HCT116 (cell line): ENCODE data around the gene RANBP1. TPM values are rescaled to one million over a fixed set of nuclear protein-coding genes. Genes with fewer than 3 reads are reported as not detected.

Source experiments
- ATAC-seq: fragments of 200-7000 bp; cut with Tn5 transposase; 2 replicates; pipeline ENCODE4 v1.9.1; 2020; ENCODE audit warnings: mild to moderate bottlenecking, moderate library complexity
- BruUV-seq: library from RNA; stranded (reverse); fragments of 400-500 nt; replicated peaks from 2 replicates; lab custom pipeline; 2021; lab: Mats Ljungman, UMichigan
- CTCF ChIA-PET: fragments of 300-600 bp; sonication (Branson Sonifier 250); formaldehyde crosslinking; loops from one replicate; lab custom pipeline; 2021; ENCODE audit warnings: antibody characterized with exemption; lab: Charles Lee
- POLR2A ChIA-PET: fragments of 300-600, 350-600 bp; sonication (Branson Sonifier 250); formaldehyde crosslinking; loops from one replicate; lab custom pipeline; 2021; ENCODE audit warnings: antibody characterized with exemption; lab: Charles Lee
- RAD21 ChIA-PET, 2 experiments: fragments of 300-600 bp; sonication (Branson Sonifier 250); formaldehyde crosslinking; loops; one replicate each; lab custom pipeline; 2023; ENCODE audit warnings: low total read pairs in 2 of 2; ENCODE audit not compliant: uncharacterized antibody in 2 of 2, unreplicated experiment in 2 of 2, low non-redundant PET in 1 of 2; lab: Charles Lee
- DNase-seq: peaks from one replicate; pipeline ENCODE4 v3.0.0-alpha.2; 2010; ENCODE audit warnings: low read depth, low spot score
- H2AFZ ChIP-seq: fragments of 200-600 bp; shearing (Covaris generic), sonication (generic); 2 replicates; pipeline ENCODE4 v1.6.1; 2017; ENCODE audit warnings: low read depth, mixed run types, mixed read lengths, antibody characterized with exemption, low read length; ENCODE audit not compliant: poor library complexity, severe bottlenecking
- H3K27ac ChIP-seq: 2 replicates; pipeline ENCODE4 v1.5.1; 2012; ENCODE audit warnings: low read depth, low read length
- H3K27me3 ChIP-seq: fragments of 200-600 bp; sonication (generic); 2 replicates; pipeline ENCODE4 v1.6.1; 2016; ENCODE audit warnings: mixed run types, low read length, mixed read lengths; ENCODE audit not compliant: insufficient read depth
- H3K36me3 ChIP-seq, 2 experiments: fragments of 200-500 bp in 1 of 2; fragments of 200-600 bp in 1 of 2; sonication (Bioruptor generic) in 1 of 2; sonication (generic) in 1 of 2; 2 replicates each; pipeline versions ENCODE4 v1.5.1 to v1.6.1; 2014 to 2016; ENCODE audit warnings: low read length in 2 of 2, inconsistent platforms in 1 of 2, mixed read lengths in 1 of 2, mixed run types in 1 of 2; ENCODE audit not compliant: insufficient read depth in 2 of 2, control insufficient read depth in 1 of 2
- H3K4me1 ChIP-seq, 2 experiments: fragments of 200-600 bp in 1 of 2; sonication (generic) in 1 of 2; 2 replicates each; pipeline versions ENCODE4 v1.5.1 to v1.6.1; 2012 to 2017; ENCODE audit warnings: low read length in 2 of 2, inconsistent platforms in 1 of 2, mild to moderate bottlenecking in 1 of 2, mixed read lengths in 1 of 2, mixed run types in 1 of 2, moderate library complexity in 1 of 2; ENCODE audit not compliant: insufficient read depth in 2 of 2, control insufficient read depth in 1 of 2
- H3K4me2 ChIP-seq: fragments of 200-600 bp; sonication (generic); 2 replicates; pipeline ENCODE4 v1.6.1; 2017; ENCODE audit warnings: mixed run types, low read length, mixed read lengths
- H3K4me3 ChIP-seq, 2 experiments: fragments of 200-600 bp in 1 of 2; sonication (generic) in 1 of 2; replicated peaks in 1 of 2; 2 replicates each; pipeline ENCODE4 v1.5.1; 2011 to 2016; ENCODE audit warnings: low read length in 2 of 2, control low read depth in 1 of 2, low read depth in 1 of 2, mild to moderate bottlenecking in 1 of 2, mixed read lengths in 1 of 2, mixed run types in 1 of 2
- H3K79me2 ChIP-seq: fragments of 200-600 bp; sonication (generic); 2 replicates; pipeline ENCODE4 v1.6.1; 2017; ENCODE audit warnings: mild to moderate bottlenecking, mixed run types, low read length, moderate library complexity, mixed read lengths; ENCODE audit not compliant: insufficient read depth
- H3K9ac ChIP-seq: fragments of 200-600 bp; sonication (generic); 2 replicates; pipeline ENCODE4 v1.6.1; 2016; ENCODE audit warnings: low read length, mixed read lengths
- H3K9me2 ChIP-seq: fragments of 200-600 bp; sonication (generic), shearing (Covaris generic); 2 replicates; pipeline ENCODE4 v1.6.1; 2017; ENCODE audit warnings: mixed run types, mild to moderate bottlenecking, moderate library complexity; ENCODE audit not compliant: insufficient read depth
- H3K9me3 ChIP-seq, 2 experiments: fragments of 200-500 bp in 1 of 2; fragments of 200-600 bp in 1 of 2; sonication (Bioruptor generic) in 1 of 2; sonication (generic) in 1 of 2; 2 replicates each; pipeline ENCODE4 v1.6.1; 2014 to 2017; ENCODE audit warnings: low read length in 2 of 2, mixed read lengths in 2 of 2, inconsistent platforms in 1 of 2, low read depth in 1 of 2, mild to moderate bottlenecking in 1 of 2, mixed run types in 1 of 2, moderate library complexity in 1 of 2; ENCODE audit not compliant: control insufficient read depth in 1 of 2, insufficient read depth in 1 of 2
- H4K20me1 ChIP-seq: fragments of 200-600 bp; sonication (generic), shearing (Covaris generic); 2 replicates; pipeline ENCODE4 v1.6.1; 2017; ENCODE audit warnings: mixed run types, mild to moderate bottlenecking, moderate library complexity; ENCODE audit not compliant: insufficient read depth
- CBX3 ChIP-seq: IDR thresholded peaks from 2 replicates; pipeline ENCODE4 v1.6.1; 2012; ENCODE audit warnings: low read depth
- CTCF ChIP-seq, 3 experiments: fragments of 200-600 bp in 1 of 3; sonication (generic) in 1 of 3; IDR thresholded peaks in 2 of 3; conservative IDR thresholded peaks in 1 of 3; 2 replicates each; pipeline ENCODE4 v1.5.1; 2012 to 2017; ENCODE audit warnings: low read depth in 2 of 3, low read length in 2 of 3, antibody characterized with exemption in 1 of 3, borderline replicate concordance in 1 of 3, control low read depth in 1 of 3, mild to moderate bottlenecking in 1 of 3, mixed read lengths in 1 of 3, mixed run types in 1 of 3, moderate library complexity in 1 of 3; ENCODE audit not compliant: insufficient read depth in 1 of 3
- ELF1 ChIP-seq: IDR thresholded peaks from 2 replicates; pipeline ENCODE4 v1.6.1; 2012; ENCODE audit warnings: low read depth, borderline replicate concordance
- EZH2phosphoT487 ChIP-seq: fragments of 200-600 bp; IDR thresholded peaks from 2 replicates; pipeline ENCODE4 v1.6.1; 2018; ENCODE audit warnings: antibody characterized with exemption, borderline replicate concordance
- FOSL1 ChIP-seq: IDR thresholded peaks from 2 replicates; pipeline ENCODE4 v1.6.1; 2012; ENCODE audit warnings: low read depth
- POLR2AphosphoS5 ChIP-seq: IDR thresholded peaks from 2 replicates; pipeline ENCODE4 v1.6.1; 2011; ENCODE audit warnings: mild to moderate bottlenecking, low read depth, low read length, moderate library complexity
- SP1 ChIP-seq: IDR thresholded peaks from 2 replicates; pipeline ENCODE4 v1.6.1; 2012; ENCODE audit warnings: low read depth
- SRF ChIP-seq: IDR thresholded peaks from 2 replicates; pipeline ENCODE4 v1.6.1; 2012; ENCODE audit warnings: low read depth
- TCF7L2 ChIP-seq: IDR thresholded peaks from 2 replicates; pipeline ENCODE4 v1.7.0; 2011; ENCODE audit warnings: borderline replicate concordance, inconsistent platforms; ENCODE audit not compliant: insufficient read depth, insufficient read length; ENCODE audit errors: extremely low read depth
- YY1 ChIP-seq: IDR thresholded peaks from 2 replicates; pipeline ENCODE4 v1.6.1; 2011; ENCODE audit warnings: low read length, low read depth, moderate library complexity, mild to moderate bottlenecking; ENCODE audit not compliant: insufficient replicate concordance; ENCODE audit errors: extremely low read depth
- ZBTB33 ChIP-seq: IDR thresholded peaks from 2 replicates; pipeline ENCODE4 v1.6.1; 2011; ENCODE audit warnings: mild to moderate bottlenecking, low read length, moderate library complexity; ENCODE audit not compliant: insufficient replicate concordance; ENCODE audit errors: extremely low read depth
- ZFX ChIP-seq: fragments of 450-650 bp; IDR thresholded peaks from 2 replicates; pipeline ENCODE4 v1.6.1; 2017
- ZNF274 ChIP-seq: fragments of 200-500 bp; sonication (Bioruptor generic); IDR thresholded peaks from 2 replicates; pipeline ENCODE4 v1.6.1; 2014; ENCODE audit warnings: mild to moderate bottlenecking, low read depth, low read length, inconsistent platforms
- intact Hi-C: fragments of 100-400 bp; cut with micrococcal nuclease; formaldehyde crosslinking; loops from 2 replicates; pipeline ENCODE4 v1.10.0; 2022
- total RNA-seq: library from RNA; stranded (reverse); gene quantifications from one replicate; pipeline ENCODE4 v1.2.1, GENCODE V29; 2021; ENCODE audit not compliant: unreplicated experiment

Gene RANBP1
- total RNA-seq, 1 experiment from 2014 or later: 351 TPM

GRCh38 chr22:20137113-20137512 lies 21.2 kb downstream of the RANBP1 start (continued):
- TF ChIP-seq CTCF (IDR thresholded peaks at IDR 0.05 in 2 of 3, conservative IDR thresholded peaks at IDR 0.05 in 1 of 3; ENCODE audit: borderline replicate concordance in 1 of 3, insufficient read depth in 1 of 3, low read depth in 2 of 3, low read length in 2 of 3) (no peak), SRF (no peak)

GRCh38 chr22:20137671-20138416 lies 21.9 kb downstream of the RANBP1 start:
- H3K4me3 ChIP-seq: no peak overlapping the region
- RAD21 ChIA-PET: no interaction called here
- no TSS peak for BruUV-seq
- DNase-seq: no peak
- peaks cover 5 to 12% of the 10 kb centered on the region in 2 experiments; a peak in 1 of 4 replicates for H3K36me3 ChIP-seq
- H3K4me2 ChIP-seq: no peak overlapping the region
- H3K9ac ChIP-seq: no peak overlapping the region
- TF ChIP-seq ZNF274 (no peak), TCF7L2 (no peak), POLR2AphosphoS5 (no peak), CTCF (IDR thresholded peaks at IDR 0.05 in 2 of 3, conservative IDR thresholded peaks at IDR 0.05 in 1 of 3; ENCODE audit: borderline replicate concordance in 1 of 3, insufficient read depth in 1 of 3, low read depth in 2 of 3, low read length in 2 of 3) (no peak), CBX3 (no peak), SRF (no peak), ELF1 (no peak), YY1 (no peak), SP1 (no peak), ZFX (no peak), ZBTB33 (no peak), EZH2phosphoT487 (no peak), FOSL1 (no peak)
- no peaks in the 10 kb centered on the region for H3K9me3 ChIP-seq
- intact Hi-C loops: no loop called here
- ATAC-seq: no peak
- peaks cover 11 to 26% of the 10 kb centered on the region in 2 experiments; a peak in 3 of 4 replicates for H3K4me1 ChIP-seq
- H4K20me1 ChIP-seq: no peaks in the 10 kb centered on the region
- CTCF ChIA-PET: no interaction called here
- POLR2A ChIA-PET: no interaction called here
- no peaks in the 10 kb centered on the region for H3K27me3 ChIP-seq
- no peaks in the 10 kb centered on the region for H3K9me2 ChIP-seq
- H2AFZ ChIP-seq: no peak overlapping the region
- H3K27ac ChIP-seq: no peak overlapping the region; the same call in 1 of the 2 replicates
- H3K79me2 ChIP-seq: peaks cover 71% of the 10 kb centered on the region
